ENCODE measurements around the gene PFDN2. TPM values are rescaled to one million over a fixed set of nuclear protein-coding genes. Genes with fewer than 3 reads are reported as not detected.
A peak's percentile ranks its signal among the peaks of the same experiment; 100 is the strongest.

Gene PFDN2
- total RNA-seq, 1 donor from 2014 or later = 56.2 TPM

DNA sequence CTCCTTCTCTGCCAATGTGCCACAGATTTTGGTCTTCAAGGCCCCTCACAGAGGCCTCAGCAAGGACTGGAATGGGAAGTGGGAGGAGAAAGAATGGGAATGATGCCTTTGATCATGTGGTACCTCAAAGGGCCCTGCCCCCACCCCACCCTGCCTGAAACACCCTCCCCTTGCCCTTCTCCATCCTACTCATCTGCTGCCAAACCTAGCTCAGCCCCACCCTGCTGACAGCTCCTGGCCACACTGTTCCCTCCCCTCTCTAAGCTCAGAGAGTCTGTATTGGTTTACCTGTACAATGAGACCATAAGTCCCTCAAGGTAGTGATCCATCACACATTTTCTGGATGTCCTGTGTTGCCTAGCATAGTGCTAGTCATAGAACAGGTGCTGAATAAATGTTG lies 41.4 kb downstream of the PFDN2 start:
- ATAC-seq = no peak
- no peak for DNase-seq

DNA sequence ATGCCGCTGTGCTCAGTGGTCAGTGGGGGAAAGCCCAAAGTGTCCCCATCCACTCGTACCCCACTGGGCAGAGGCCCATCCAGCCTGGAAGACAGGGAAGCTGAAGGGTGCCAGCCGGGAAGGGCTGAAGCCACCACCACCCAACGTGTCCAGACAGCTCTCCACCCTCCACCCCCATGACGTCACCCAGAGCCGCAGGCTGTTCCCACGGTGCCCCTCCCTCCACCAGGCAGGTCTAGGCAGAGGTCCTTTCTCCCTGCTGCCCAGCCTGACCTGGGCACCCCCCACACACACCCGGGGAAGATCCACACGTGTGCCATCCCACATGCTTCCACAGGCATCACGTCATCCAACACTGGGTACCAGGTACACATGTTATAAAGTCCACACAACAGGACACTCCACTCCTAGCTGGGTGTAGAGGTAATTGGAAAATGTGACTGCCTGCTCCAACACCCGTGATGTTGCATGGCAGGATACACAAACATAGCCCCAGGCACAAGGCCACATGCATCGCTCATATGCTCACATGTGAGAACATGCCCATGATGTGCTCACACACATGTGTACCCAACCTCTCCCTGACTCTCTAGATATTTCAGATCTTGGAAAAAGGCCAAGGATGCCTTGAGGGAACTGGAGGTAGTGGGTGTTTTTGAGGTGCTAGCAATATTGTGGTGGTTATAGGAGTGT lies 43.0 kb downstream of the PFDN2 start:
- Histone ChIP-seq H3K27me3 (no peaks in the 10 kb centered on the region), H3K4me3 (no peak overlapping the region), H3K4me1 (no peaks in the 10 kb centered on the region), H3K9me3 (no peaks in the 10 kb centered on the region), H3K27ac (no peak overlapping the region), H3K36me3 (no peaks in the 10 kb centered on the region)
- intact Hi-C loops (cut with DNase I) = no loop called here
- no peak for DNase-seq
- ATAC-seq = no peak
- TF ChIP-seq, protein P1, sequence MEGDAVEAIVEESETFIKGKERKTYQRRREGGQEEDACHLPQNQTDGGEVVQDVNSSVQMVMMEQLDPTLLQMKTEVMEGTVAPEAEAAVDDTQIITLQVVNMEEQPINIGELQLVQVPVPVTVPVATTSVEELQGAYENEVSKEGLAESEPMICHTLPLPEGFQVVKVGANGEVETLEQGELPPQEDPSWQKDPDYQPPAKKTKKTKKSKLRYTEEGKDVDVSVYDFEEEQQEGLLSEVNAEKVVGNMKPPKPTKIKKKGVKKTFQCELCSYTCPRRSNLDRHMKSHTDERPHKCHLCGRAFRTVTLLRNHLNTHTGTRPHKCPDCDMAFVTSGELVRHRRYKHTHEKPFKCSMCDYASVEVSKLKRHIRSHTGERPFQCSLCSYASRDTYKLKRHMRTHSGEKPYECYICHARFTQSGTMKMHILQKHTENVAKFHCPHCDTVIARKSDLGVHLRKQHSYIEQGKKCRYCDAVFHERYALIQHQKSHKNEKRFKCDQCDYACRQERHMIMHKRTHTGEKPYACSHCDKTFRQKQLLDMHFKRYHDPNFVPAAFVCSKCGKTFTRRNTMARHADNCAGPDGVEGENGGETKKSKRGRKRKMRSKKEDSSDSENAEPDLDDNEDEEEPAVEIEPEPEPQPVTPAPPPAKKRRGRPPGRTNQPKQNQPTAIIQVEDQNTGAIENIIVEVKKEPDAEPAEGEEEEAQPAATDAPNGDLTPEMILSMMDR (IDR thresholded peaks at IDR 0.05) = no peak

More for the DNA sequence above, 41.4 kb downstream of the PFDN2 start:
- H3K27ac ChIP-seq = no peak overlapping the region
- H3K4me1 ChIP-seq = no peaks in the 10 kb centered on the region
- H3K9me3 ChIP-seq = no peaks in the 10 kb centered on the region
- no peak overlapping the region for H3K4me3 ChIP-seq
- intact Hi-C loops (cut with DNase I) = no loop called here
- TF ChIP-seq, protein P1 (IDR thresholded peaks at IDR 0.05) = no peak
- H3K36me3 ChIP-seq = no peaks in the 10 kb centered on the region
- no peaks in the 10 kb centered on the region for H3K27me3 ChIP-seq

DNA sequence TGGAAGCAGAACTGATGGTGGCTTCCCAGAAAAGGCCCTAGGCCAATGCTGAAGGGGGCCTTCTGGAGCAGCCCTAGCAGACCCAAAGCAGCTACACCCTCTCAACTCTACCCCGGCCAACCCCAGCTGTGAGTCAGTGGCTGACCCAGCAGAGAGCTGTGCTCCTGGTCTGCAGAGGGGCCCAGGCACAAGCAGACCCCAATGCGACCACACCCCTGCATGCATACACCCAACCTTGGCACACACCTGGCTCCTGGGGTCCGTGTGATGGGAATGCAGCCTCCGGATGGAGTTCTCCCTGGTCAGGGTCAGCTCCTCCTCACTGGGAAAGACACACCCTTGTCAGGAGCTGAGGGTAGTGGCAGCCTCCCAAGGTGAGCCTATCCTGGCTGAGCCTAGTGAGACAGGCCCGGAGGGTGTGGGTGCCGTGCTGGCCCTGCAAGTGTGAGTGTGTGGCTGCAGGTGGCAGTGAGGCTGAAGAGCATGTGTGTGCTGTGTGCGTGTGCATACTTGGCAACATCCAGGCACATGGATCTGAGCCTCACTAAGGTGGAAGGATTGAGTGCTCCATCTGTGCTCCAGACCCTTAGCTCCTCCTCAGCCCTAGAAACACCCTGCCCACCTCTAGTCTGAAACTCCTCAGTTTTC lies 44.2 kb downstream of the PFDN2 start:
- Histone ChIP-seq H3K4me3 (no peak overlapping the region), H3K27ac (no peak overlapping the region), H3K36me3 (no peaks in the 10 kb centered on the region), H3K4me1 (no peaks in the 10 kb centered on the region), H3K27me3 (no peaks in the 10 kb centered on the region), H3K9me3 (no peaks in the 10 kb centered on the region)
- TF ChIP-seq, protein P1 (IDR thresholded peaks at IDR 0.05) = no peak
- ATAC-seq (no peak), DNase-seq (no peak)
- intact Hi-C loops (cut with DNase I) = no loop called here

DNA sequence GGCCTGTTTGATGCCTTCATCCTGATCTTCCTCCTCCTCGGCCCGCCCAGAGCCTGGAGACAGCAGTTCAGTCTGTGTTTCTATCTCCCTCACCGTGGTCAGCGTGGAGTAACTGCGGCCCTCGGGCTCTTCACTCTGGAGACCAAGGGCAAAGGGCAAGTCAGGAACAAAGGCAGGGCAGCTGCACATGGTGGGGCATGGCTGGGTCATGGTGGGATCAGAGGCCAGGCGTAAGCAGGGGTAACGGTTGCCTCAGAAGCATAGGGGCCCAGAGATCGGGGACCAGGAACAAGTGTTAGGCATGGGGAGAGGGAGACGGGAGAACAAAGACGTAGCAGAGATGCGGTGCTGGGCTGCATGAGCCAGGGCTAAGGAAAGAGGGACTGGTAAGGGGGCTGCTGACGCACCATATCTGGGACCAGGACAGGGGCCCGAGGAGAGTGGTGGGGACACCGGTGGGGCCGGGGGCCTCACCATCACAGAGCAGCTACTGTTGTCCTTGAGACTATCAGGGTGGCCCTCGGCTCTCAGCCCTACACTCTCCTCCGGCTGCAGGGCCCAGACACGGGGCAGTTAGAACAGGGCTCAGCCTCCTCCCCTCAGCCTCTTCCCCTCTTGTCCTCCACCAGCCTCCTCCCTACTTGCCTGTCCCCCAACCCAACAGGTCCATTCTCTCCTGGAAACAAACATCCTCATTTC lies 44.9 kb downstream of the PFDN2 start:
- no peaks in the 10 kb centered on the region for H3K4me1 ChIP-seq
- intact Hi-C loops (cut with DNase I) = no loop called here

DNA sequence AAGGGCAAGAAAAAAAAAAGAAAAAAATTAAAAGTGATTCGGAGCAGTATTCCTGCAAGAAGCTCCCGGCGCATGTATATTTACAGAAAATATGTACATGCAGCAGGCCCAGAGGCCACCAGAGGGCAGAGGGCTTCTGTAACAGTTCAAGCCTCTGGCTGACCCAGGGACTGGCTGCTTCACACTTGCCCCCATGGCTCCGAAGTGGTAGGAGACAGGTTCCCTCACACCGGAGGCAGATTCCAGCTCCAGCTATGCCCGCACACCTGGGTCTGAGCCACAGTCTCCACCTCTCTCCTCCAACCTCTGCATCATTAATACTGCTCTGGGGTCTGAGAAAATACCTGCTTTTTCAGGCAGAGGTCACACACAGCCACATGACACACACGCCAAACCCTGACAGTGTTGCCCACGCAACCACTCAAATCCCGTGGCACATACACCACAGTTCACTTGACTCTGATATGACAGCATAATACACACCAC lies 45.9 kb downstream of the PFDN2 start:
- Histone ChIP-seq H3K27ac (no peak overlapping the region), H3K27me3 (no peaks in the 10 kb centered on the region), H3K4me1 (no peaks in the 10 kb centered on the region), H3K4me3 (no peak overlapping the region), H3K36me3 (no peaks in the 10 kb centered on the region), H3K9me3 (no peaks in the 10 kb centered on the region)
- peak; percentile 83 for DNase-seq
- TF ChIP-seq, protein P1 (IDR thresholded peaks at IDR 0.05) = peak; percentile 64
- ATAC-seq = peak; percentile 57
- intact Hi-C loops (cut with DNase I) = no loop called here

More for the DNA sequence above, 44.9 kb downstream of the PFDN2 start:
- Histone ChIP-seq H3K27me3 (no peaks in the 10 kb centered on the region), H3K4me3 (no peak overlapping the region), H3K9me3 (no peaks in the 10 kb centered on the region), H3K36me3 (no peaks in the 10 kb centered on the region), H3K27ac (no peak overlapping the region)
- ATAC-seq = no peak
- TF ChIP-seq, protein P1 (IDR thresholded peaks at IDR 0.05) = no peak
- no peak for DNase-seq
